IMR-90 (cell line): ENCODE measurements around the gene PLD1. TPM values are rescaled to one million over a fixed set of nuclear protein-coding genes. Genes with fewer than 3 reads are reported as not detected.
A peak's percentile ranks its signal among the peaks of the same experiment; 100 is the strongest.

ENCODE experiments used
- ATAC-seq: fragments of 200-7000 bp; cut with Tn5 transposase; 2 replicates; pipeline ENCODE4 v1.9.1; 2020; ENCODE audit warnings: low read depth, mild to moderate bottlenecking, moderate library complexity
- BruUV-seq: library from RNA; stranded (reverse); fragments of 400-500 nt; replicated peaks from 2 replicates; lab custom pipeline; 2021; lab: Mats Ljungman, UMichigan
- CTCF ChIA-PET: fragments of 300-600 bp; formaldehyde crosslinking; extraction: SDS; loops from one replicate; lab custom pipeline; 2021; ENCODE audit warnings: antibody characterized with exemption; lab: Yijun Ruan, JAX
- POLR2A ChIA-PET: fragments of 300-600 bp; sonication (Branson Sonifier 250); formaldehyde crosslinking; loops from one replicate; lab custom pipeline; 2022; ENCODE audit warnings: antibody characterized with exemption; ENCODE audit not compliant: unreplicated experiment; lab: Charles Lee
- DNase-seq: peaks from one replicate; pipeline ENCODE4 v3.0.0; 2013
- H2AFZ ChIP-seq: replicated peaks from 2 replicates; pipeline ENCODE3; 2013; ENCODE audit warnings: low read length, mild to moderate bottlenecking; ENCODE audit not compliant: poor library complexity
- H2AK5ac ChIP-seq: 2 replicates; pipeline ENCODE4 v1.6.1; 2013; ENCODE audit warnings: low read depth, low read length, inconsistent platforms
- H2AK9ac ChIP-seq: replicated peaks from 2 replicates; pipeline ENCODE3; 2013; ENCODE audit warnings: mild to moderate bottlenecking, low read depth, low read length, moderate library complexity; ENCODE audit not compliant: poor library complexity
- H2BK120ac ChIP-seq: 2 replicates; pipeline ENCODE4 v1.6.1; 2013; ENCODE audit warnings: low read depth, low read length, inconsistent platforms
- H2BK15ac ChIP-seq: 3 replicates; pipeline ENCODE4 v1.6.1; 2013; ENCODE audit warnings: low read depth, low read length, inconsistent platforms
- H2BK20ac ChIP-seq: 2 replicates; pipeline ENCODE4 v1.6.1; 2013; ENCODE audit warnings: low read depth, mild to moderate bottlenecking, inconsistent platforms, low read length, moderate library complexity
- H2BK5ac ChIP-seq: 2 replicates; pipeline ENCODE4 v1.6.1; 2013; ENCODE audit warnings: mild to moderate bottlenecking, low read depth, low read length, inconsistent platforms; ENCODE audit not compliant: poor library complexity, severe bottlenecking
- H3K14ac ChIP-seq: replicated peaks from 2 replicates; pipeline ENCODE4 v1.6.1; 2013; ENCODE audit warnings: low read depth, low read length, inconsistent platforms
- H3K18ac ChIP-seq: 2 replicates; pipeline ENCODE4 v1.6.1; 2013; ENCODE audit warnings: low read depth, low read length, control low read depth
- H3K23ac ChIP-seq: 2 replicates; pipeline ENCODE4 v1.6.1; 2013; ENCODE audit warnings: low read depth, low read length, inconsistent platforms
- H3K27ac ChIP-seq: 2 replicates; pipeline ENCODE4 v1.5.1; 2013; ENCODE audit warnings: mild to moderate bottlenecking, control low read depth, low read length; ENCODE audit not compliant: insufficient read depth
- H3K27me3 ChIP-seq: 2 replicates; pipeline ENCODE4 v1.6.1; 2013; ENCODE audit warnings: low read length; ENCODE audit not compliant: control insufficient read depth, insufficient read depth
- H3K36me3 ChIP-seq: 2 replicates; pipeline ENCODE4 v1.6.1; 2013; ENCODE audit warnings: low read length, mixed read lengths; ENCODE audit not compliant: control insufficient read depth, insufficient read depth
- H3K4ac ChIP-seq: 2 replicates; pipeline ENCODE4 v1.6.1; 2013; ENCODE audit warnings: low read depth, low read length, inconsistent platforms
- H3K4me1 ChIP-seq: 2 replicates; pipeline ENCODE4 v1.6.1; 2013; ENCODE audit warnings: low read length, mixed read lengths; ENCODE audit not compliant: control insufficient read depth, insufficient read depth
- H3K4me2 ChIP-seq: 2 replicates; pipeline ENCODE4 v1.6.1; 2013; ENCODE audit warnings: low read depth, mild to moderate bottlenecking, control low read depth, low read length, moderate library complexity
- H3K4me3 ChIP-seq: 2 replicates; pipeline ENCODE4 v1.5.1; 2013; ENCODE audit warnings: low read depth, mild to moderate bottlenecking, control low read depth, low read length, moderate library complexity; ENCODE audit not compliant: insufficient read depth
- H3K56ac ChIP-seq: 2 replicates; pipeline ENCODE4 v1.6.1; 2013; ENCODE audit warnings: low read length, inconsistent platforms; ENCODE audit not compliant: insufficient read depth; ENCODE audit errors: extremely low read depth
- H3K79me1 ChIP-seq, 2 experiments: 2 replicates each; pipeline ENCODE4 v1.6.1; 2013; ENCODE audit warnings: low read length in 2 of 2, inconsistent platforms in 1 of 2, low read depth in 1 of 2
- H3K9ac ChIP-seq: 2 replicates; pipeline ENCODE4 v1.6.1; 2013; ENCODE audit warnings: low read depth, low read length, control low read depth
- H3K9me1 ChIP-seq: 2 replicates; pipeline ENCODE4 v1.6.1; 2013; ENCODE audit warnings: low read length, inconsistent platforms; ENCODE audit not compliant: insufficient read depth
- H3K9me3 ChIP-seq: 2 replicates; pipeline ENCODE4 v1.6.1; 2013; ENCODE audit warnings: low read length; ENCODE audit not compliant: control insufficient read depth, insufficient read depth
- H4K20me1 ChIP-seq: 2 replicates; pipeline ENCODE4 v1.6.1; 2013; ENCODE audit warnings: low read length, inconsistent platforms; ENCODE audit not compliant: insufficient read depth
- H4K5ac ChIP-seq: 2 replicates; pipeline ENCODE4 v1.6.1; 2013; ENCODE audit warnings: mild to moderate bottlenecking, low read depth, low read length, control low read depth
- H4K8ac ChIP-seq, 2 experiments: 2 replicates each; pipeline ENCODE4 v1.6.1; 2013; ENCODE audit warnings: low read depth in 2 of 2, low read length in 2 of 2, control low read depth in 1 of 2, inconsistent platforms in 1 of 2
- H4K91ac ChIP-seq: 2 replicates; pipeline ENCODE4 v1.6.1; 2013; ENCODE audit warnings: low read depth, low read length, inconsistent platforms; ENCODE audit not compliant: insufficient read depth
- CEBPB ChIP-seq: IDR thresholded peaks from 2 replicates; pipeline ENCODE4 v1.6.1; 2012; ENCODE audit warnings: low read depth, low read length, improper control_type of control experiment
- WGBS, 2 experiments: methylation state at CpG; one replicate each; pipeline versions ENCODE4 v1.1.5 to v1.1.7; 2013; ENCODE audit warnings: missing lambda C conversion rate in 2 of 2; ENCODE audit not compliant: insufficient read length in 1 of 2; ENCODE audit errors: extremely low coverage in 2 of 2; 5-methylcytosine and 5-hydroxymethylcytosine counted together
- dilution Hi-C: fragments of 300-500 bp; cut with HindIII; formaldehyde crosslinking; loops from one replicate; pipeline ENCODE4 v1.14.3; 2018; ENCODE audit warnings: low sequenced_read_pairs; ENCODE audit not compliant: unreplicated experiment
- in situ Hi-C: fragments of 300-500 bp; cut with MboI; formaldehyde crosslinking; loops from 3 replicates; pipeline ENCODE4 v1.14.3; 2019; ENCODE audit warnings: low sequenced_read_pairs, inconsistent platforms, mixed read lengths
- intact Hi-C: fragments of 100-400 bp; cut with micrococcal nuclease; formaldehyde crosslinking; loops from 2 replicates; pipeline ENCODE4 v1.10.0; 2022
- polyA plus RNA-seq, 3 experiments: library from polyadenylated mRNA; depleted of rRNA; stranded (reverse); fragments of >200 nt; gene quantifications; 2 replicates each; pipeline ENCODE4 v1.2.3, GENCODE V29; 2012; ENCODE audit warnings: low replicate concordance in 1 of 3
- total RNA-seq: library from RNA; depleted of rRNA; stranded (reverse); fragments of >200 nt; gene quantifications from 2 replicates; pipeline ENCODE4 v1.2.3, GENCODE V29; 2012
- TF ChIP-seq, protein P1 (sequence below): conservative IDR thresholded peaks from 2 replicates; pipeline ENCODE4 v1.5.1; 2012; ENCODE audit warnings: mild to moderate bottlenecking, low read depth, low read length, improper control_type of control experiment

The PLD1 gene
- total and polyA plus RNA-seq, 2 of the 4 experiments (the other 2 are of a cell fraction): 3.3 to 9.7 TPM

DNA sequence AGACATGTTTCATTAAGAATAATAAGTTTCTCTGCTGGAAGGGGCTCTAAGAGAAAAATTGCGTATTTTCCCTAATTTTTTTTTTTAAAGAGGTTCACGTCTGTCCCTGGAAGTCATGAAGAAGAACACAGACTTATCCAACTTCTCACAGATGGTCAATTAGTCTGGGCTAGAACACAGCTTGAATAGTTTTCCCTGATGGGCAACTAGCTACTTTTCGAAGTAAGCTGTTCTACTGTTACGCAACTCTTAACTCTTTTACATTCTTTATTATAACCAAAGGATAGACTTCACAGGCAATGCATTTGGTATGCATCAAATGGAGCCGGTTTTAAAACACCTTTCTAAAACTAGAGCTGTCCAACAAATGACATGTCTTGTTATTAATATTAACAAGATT lies 205.9 kb downstream of the PLD1 start:
- Histone ChIP-seq H4K5ac (no peak overlapping the region), H3K9me3 (no peaks in the 10 kb centered on the region), H2BK20ac (no peak overlapping the region), H3K9me1 (no peaks in the 10 kb centered on the region), H3K27me3 (no peaks in the 10 kb centered on the region), H2BK5ac (no peak overlapping the region), H3K4me3 (no peak overlapping the region), H3K56ac (no peak overlapping the region), H2BK120ac (no peak overlapping the region), H3K79me1 (no peaks in the 10 kb centered on the region), H3K4ac (no peak overlapping the region), H2AFZ (no peak overlapping the region), H2AK9ac (no peak overlapping the region), H4K8ac (no peak overlapping the region), H3K36me3 (peaks cover 4% of the 10 kb centered on the region), H2AK5ac (no peak overlapping the region), H3K4me1 (no peaks in the 10 kb centered on the region), H3K27ac (no peak overlapping the region), H4K91ac (no peak overlapping the region), H3K18ac (no peak overlapping the region), H3K14ac (no peak overlapping the region), H3K9ac (no peak overlapping the region), H4K20me1 (no peaks in the 10 kb centered on the region), H2BK15ac (no peak overlapping the region), H3K23ac (no peak overlapping the region), H3K4me2 (no peak overlapping the region)
- ChIA-PET CTCF (interaction anchor here (0.8 kb wide), 1 partner anchor 10 kb away, joined by 3 read pairs; no protein-coding TSS in a partner anchor), POLR2A (no interaction called here)
- in situ Hi-C loops: no loop called here
- no peak for DNase-seq
- TF ChIP-seq CEBPB: peak; percentile 90
- TF ChIP-seq, protein P1, sequence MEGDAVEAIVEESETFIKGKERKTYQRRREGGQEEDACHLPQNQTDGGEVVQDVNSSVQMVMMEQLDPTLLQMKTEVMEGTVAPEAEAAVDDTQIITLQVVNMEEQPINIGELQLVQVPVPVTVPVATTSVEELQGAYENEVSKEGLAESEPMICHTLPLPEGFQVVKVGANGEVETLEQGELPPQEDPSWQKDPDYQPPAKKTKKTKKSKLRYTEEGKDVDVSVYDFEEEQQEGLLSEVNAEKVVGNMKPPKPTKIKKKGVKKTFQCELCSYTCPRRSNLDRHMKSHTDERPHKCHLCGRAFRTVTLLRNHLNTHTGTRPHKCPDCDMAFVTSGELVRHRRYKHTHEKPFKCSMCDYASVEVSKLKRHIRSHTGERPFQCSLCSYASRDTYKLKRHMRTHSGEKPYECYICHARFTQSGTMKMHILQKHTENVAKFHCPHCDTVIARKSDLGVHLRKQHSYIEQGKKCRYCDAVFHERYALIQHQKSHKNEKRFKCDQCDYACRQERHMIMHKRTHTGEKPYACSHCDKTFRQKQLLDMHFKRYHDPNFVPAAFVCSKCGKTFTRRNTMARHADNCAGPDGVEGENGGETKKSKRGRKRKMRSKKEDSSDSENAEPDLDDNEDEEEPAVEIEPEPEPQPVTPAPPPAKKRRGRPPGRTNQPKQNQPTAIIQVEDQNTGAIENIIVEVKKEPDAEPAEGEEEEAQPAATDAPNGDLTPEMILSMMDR: no peak
- no TSS peak for BruUV-seq
- WGBS, 2 experiments: no CpG with 5 or more reads among the region's 5 CpGs
- dilution Hi-C loops: no loop called here
- intact Hi-C loops: no loop called here
- ATAC-seq: no peak
